KG1 (cell line): Measurements from ENCODE around the gene COA1.
A peak's percentile ranks its signal among the peaks of the same experiment; 100 is the strongest.
"Not testable (repeated sequence)": the region's sequence is repeated elsewhere in the genome, so short reads cannot be mapped to it uniquely, and the experiment has no call there.

Source experiments
- DNase-seq: peaks from one replicate; lab custom pipeline; 2025; lab: John Stamatoyannopoulos, UW

Gene COA1

GRCh38 chr7:43729214-43729923 is at the start of gene COA1:
Gene COA1 (minus strand): TSS chr7:43729523. CDS start chr7:43648614, 80,909 bp downstream.
- peak; percentile 72 for DNase-seq

- DNase-seq: not testable (repeated sequence)
Measured at GRCh38 chr7:43778293-43779044, 49.1 kb upstream of the COA1 start.

GRCh38 chr7:43775255-43775654 is 45.9 kb upstream of the COA1 start:
- not testable (repeated sequence) for DNase-seq

GRCh38 chr7:43773268-43773667 is 43.9 kb upstream of the COA1 start:
- DNase-seq: not testable (repeated sequence)

GRCh38 chr7:43771573-43771972 is 42.2 kb upstream of the COA1 start:
- DNase-seq: no peak

GRCh38 chr7:43771128-43771527 is 41.8 kb upstream of the COA1 start:
- DNase-seq: no peak

- DNase-seq: no peak
Measured at GRCh38 chr7:43769791-43770465, 40.6 kb upstream of the COA1 start.

- no peak for DNase-seq
Measured at GRCh38 chr7:43769281-43769680, 40.0 kb upstream of the COA1 start.

- DNase-seq: no peak
Measured at GRCh38 chr7:43768887-43769272, 39.6 kb upstream of the COA1 start.

GRCh38 chr7:43768201-43768886 is 39.0 kb upstream of the COA1 start:
- DNase-seq: no peak

- no peak for DNase-seq
Measured at GRCh38 chr7:43767311-43767710, 38.0 kb upstream of the COA1 start.

- no peak for DNase-seq
Measured at GRCh38 chr7:43766564-43766963, 37.2 kb upstream of the COA1 start.

GRCh38 chr7:43764807-43765491 is 35.6 kb upstream of the COA1 start:
- no peak for DNase-seq

- no peak for DNase-seq
Measured at GRCh38 chr7:43764039-43764761, 34.9 kb upstream of the COA1 start.

GRCh38 chr7:43763183-43763582 is 33.9 kb upstream of the COA1 start:
- no peak for DNase-seq

GRCh38 chr7:43761938-43762692 is 32.8 kb upstream of the COA1 start:
- no peak for DNase-seq

GRCh38 chr7:43761382-43761781 is 32.1 kb upstream of the COA1 start:
- no peak for DNase-seq

GRCh38 chr7:43760861-43761260 is 31.5 kb upstream of the COA1 start:
- DNase-seq: no peak

- peak; percentile 32 for DNase-seq
Measured at GRCh38 chr7:43758822-43759683, 29.7 kb upstream of the COA1 start.
